Caki2 (cell line): ENCODE data around the gene KPNA4. TPM values are rescaled to one million over a fixed set of nuclear protein-coding genes. Genes with fewer than 3 reads are reported as not detected.

Experiments
- total RNA-seq: library from RNA; depleted of rRNA; stranded (reverse); fragments of >200 nt; shearing (Covaris generic); gene quantifications from 2 replicates; pipeline ENCODE4 v1.2.3, GENCODE V29; 2014; ENCODE audit warnings: low replicate concordance; rRNA removed

The KPNA4 gene
- total RNA-seq, 1 experiment from 2014 or later, result 20.2 TPM

Other genes with a start within 250 kb of the KPNA4 start
- gene IFT80, start 166.3 kb downstream of the KPNA4 start, total RNA-seq, result 43.1 and 91.9 TPM in 2 replicates
- gene SMC4, start 165.9 kb downstream of the KPNA4 start, total RNA-seq, result 40.7 and 60.1 TPM in 2 replicates
- 30.5 and 61.7 TPM in 2 replicates for gene TRIM59, start 115.8 kb downstream of the KPNA4 start, total RNA-seq
- gene ARL14, start 111.6 kb upstream of the KPNA4 start, total RNA-seq, result 0.26 TPM in 1 of 2 replicates, not detected in the other
- gene PPM1L, start 190.7 kb upstream of the KPNA4 start, total RNA-seq, result 0.06 and 1.2 TPM in 2 replicates